Posterior vena cava (tissue), 2 donors: ENCODE data around the gene DOCK10. TPM values are rescaled to one million over a fixed set of nuclear protein-coding genes. Genes with fewer than 3 reads are reported as not detected.
"Not testable (repeated sequence)": the region's sequence is repeated elsewhere in the genome, so short reads cannot be mapped to it uniquely, and the experiment has no call there.

ENCODE experiments used
- DNase-seq: peaks from one replicate; pipeline ENCODE4 v3.0.0-alpha.2; 2020; ENCODE audit warnings: low spot score
- intact Hi-C, 2 donors: fragments of 100-400 bp; cut with DNase I; formaldehyde crosslinking; loops; one replicate each; pipeline versions ENCODE4 v1.14.1 to v1.14.2; 2022 to 2023
- total RNA-seq, 2 donors: library from RNA; stranded (reverse); fragmentation: NEBNext Ultra II Directional; extraction: Animal tissue kit (Norgen Biotek cat#: 25700); gene quantifications; one replicate each; pipeline ENCODE4 v1.2.1, GENCODE V29; 2021
- donor health status: DM: yes; HTN: yes; CAD: no.
- donor health status: DM: yes; HTN: yes; CAD: no.

DOCK10 gene
- total RNA-seq, 2 donors from 2014 or later = 18.9 to 26.4 TPM

GRCh38 chr2:225047502-225047901, 5.2 kb upstream of the DOCK10 start:
- intact Hi-C loops, DNase-seq: not testable (repeated sequence)

- DNase-seq = no peak
- intact Hi-C loops = no loop called here
These were observed 516 bp upstream of the DOCK10 start for GRCh38 chr2:225042800-225043167.

- peak; percentile 80 for DNase-seq
- intact Hi-C loops = no loop called here
These were observed 939 bp downstream of the DOCK10 start for GRCh38 chr2:225041207-225041850.

GRCh38 chr2:225040856-225041206, 1.4 kb downstream of the DOCK10 start:
- DNase-seq = no peak
- intact Hi-C loops = no loop called here

GRCh38 chr2:225040142-225040541, 2.1 kb downstream of the DOCK10 start:
- DNase-seq = no peak
- intact Hi-C loops = no loop called here

GRCh38 chr2:225038231-225038523, 4.1 kb downstream of the DOCK10 start:
- DNase-seq = no peak
- intact Hi-C loops = no loop called here

- intact Hi-C loops = no loop called here
- DNase-seq = no peak
These were observed 4.6 kb downstream of the DOCK10 start for GRCh38 chr2:225037415-225038230.

- DNase-seq = no peak
- intact Hi-C loops = no loop called here
These were observed 5.8 kb downstream of the DOCK10 start for GRCh38 chr2:225036431-225036830.

GRCh38 chr2:225033440-225034318, 8.6 kb downstream of the DOCK10 start:
- DNase-seq = no peak
- intact Hi-C loops = no loop called here

GRCh38 chr2:225032246-225032645, 10.0 kb downstream of the DOCK10 start:
- intact Hi-C loops = no loop called here
- no peak for DNase-seq

GRCh38 chr2:225031599-225031998, 10.7 kb downstream of the DOCK10 start:
- intact Hi-C loops = no loop called here
- DNase-seq = no peak

GRCh38 chr2:225030893-225031292, 11.4 kb downstream of the DOCK10 start:
- no peak for DNase-seq
- intact Hi-C loops = no loop called here

- DNase-seq = no peak
- intact Hi-C loops = no loop called here
These were observed 12.1 kb downstream of the DOCK10 start for GRCh38 chr2:225030203-225030602.

GRCh38 chr2:225028572-225028971, 13.7 kb downstream of the DOCK10 start:
- no peak for DNase-seq
- intact Hi-C loops = no loop called here

GRCh38 chr2:225027061-225027762, 15.1 kb downstream of the DOCK10 start:
- intact Hi-C loops = no loop called here

GRCh38 chr2:225025917-225026571, 16.2 kb downstream of the DOCK10 start:
- intact Hi-C loops = no loop called here
- DNase-seq = peak; percentile 63

More at GRCh38 chr2:225027061-225027762, 15.1 kb downstream of the DOCK10 start:
- DNase-seq = no peak

- intact Hi-C loops = no loop called here
- no peak for DNase-seq
These were observed 20.1 kb downstream of the DOCK10 start for GRCh38 chr2:225022188-225022587.

GRCh38 chr2:225020168-225020849, 22.0 kb downstream of the DOCK10 start:
- intact Hi-C loops = no loop called here
- DNase-seq = no peak

- no peak for DNase-seq
- intact Hi-C loops = no loop called here
These were observed 23.2 kb downstream of the DOCK10 start for GRCh38 chr2:225019105-225019504.
